Glutamatergic neuron (in vitro differentiated cells): ENCODE measurements around the gene SSR1. TPM values are rescaled to one million over a fixed set of nuclear protein-coding genes. Genes with fewer than 3 reads are reported as not detected.
A peak's percentile ranks its signal among the peaks of the same experiment; 100 is the strongest.

Experiments used
- DNase-seq: peaks from one replicate; pipeline ENCODE4 v3.0.0; 2022
- H3K27ac Mint-ChIP-seq: one replicate; pipeline ENCODE4 v1.8.0; 2020; ENCODE audit warnings: mild to moderate bottlenecking, mixed read lengths, inconsistent platforms; ENCODE audit not compliant: unreplicated experiment
- H3K27me3 Mint-ChIP-seq: one replicate; pipeline ENCODE4 v1.8.0; 2020; ENCODE audit warnings: mild to moderate bottlenecking, moderate library complexity, mixed read lengths, inconsistent platforms; ENCODE audit not compliant: unreplicated experiment
- H3K36me3 Mint-ChIP-seq: one replicate; pipeline ENCODE4 v1.8.0; 2020; ENCODE audit warnings: mild to moderate bottlenecking, mixed read lengths, inconsistent platforms; ENCODE audit not compliant: unreplicated experiment
- H3K4me1 Mint-ChIP-seq: one replicate; pipeline ENCODE4 v1.8.0; 2020; ENCODE audit warnings: mild to moderate bottlenecking, low read depth, mixed read lengths, inconsistent platforms; ENCODE audit not compliant: unreplicated experiment
- H3K4me3 Mint-ChIP-seq: one replicate; pipeline ENCODE4 v1.8.0; 2020; ENCODE audit warnings: mild to moderate bottlenecking, mixed read lengths, inconsistent platforms; ENCODE audit not compliant: unreplicated experiment
- H3K9me3 Mint-ChIP-seq: one replicate; pipeline ENCODE4 v1.8.0; 2020; ENCODE audit warnings: mild to moderate bottlenecking, moderate library complexity, mixed read lengths, inconsistent platforms; ENCODE audit not compliant: unreplicated experiment
- CTCF ChIP-seq: fragments of 200-600 bp; sonication (generic); IDR thresholded peaks from one replicate; pipeline ENCODE4 v1.5.0; 2021; ENCODE audit not compliant: partially characterized antibody, unreplicated experiment
- total RNA-seq: library from RNA; stranded (reverse); fragmentation: NEBNext Ultra II Directional; extraction: Animal tissue kit (Norgen Biotek cat#: 25700); gene quantifications from one replicate; pipeline ENCODE4 v1.2.1, GENCODE V29; 2021; ENCODE audit not compliant: unreplicated experiment

Gene SSR1
- total RNA-seq, 1 donor from 2014 or later: 113 TPM

GRCh38 chr6:7241709-7242645, 71.0 kb downstream of the SSR1 start:
- Mint-ChIP-seq H3K4me3 (no peak overlapping the region), H3K4me1 (peaks cover 21% of the 10 kb centered on the region), H3K9me3 (no peaks in the 10 kb centered on the region), H3K27ac (no peak overlapping the region), H3K36me3 (no peaks in the 10 kb centered on the region), H3K27me3 (no peaks in the 10 kb centered on the region)
- no peak for TF ChIP-seq CTCF
- no peak for DNase-seq

GRCh38 chr6:7241160-7241559, 71.8 kb downstream of the SSR1 start:
- no peaks in the 10 kb centered on the region for H3K36me3 Mint-ChIP-seq
- no peak overlapping the region for H3K27ac Mint-ChIP-seq
- no peaks in the 10 kb centered on the region for H3K27me3 Mint-ChIP-seq
- H3K9me3 Mint-ChIP-seq: no peaks in the 10 kb centered on the region
- no peak overlapping the region for H3K4me3 Mint-ChIP-seq
- TF ChIP-seq CTCF: no peak
- no peak for DNase-seq
- peaks cover 21% of the 10 kb centered on the region for H3K4me1 Mint-ChIP-seq

- TF ChIP-seq CTCF: no peak
- Mint-ChIP-seq H3K4me3 (no peak overlapping the region), H3K27ac (no peak overlapping the region), H3K4me1 (peaks cover 21% of the 10 kb centered on the region), H3K9me3 (no peaks in the 10 kb centered on the region), H3K27me3 (no peaks in the 10 kb centered on the region), H3K36me3 (no peaks in the 10 kb centered on the region)
- DNase-seq: no peak
Measured at GRCh38 chr6:7240351-7240750, 72.6 kb downstream of the SSR1 start.

- peaks cover 21% of the 10 kb centered on the region for H3K4me1 Mint-ChIP-seq
- no peaks in the 10 kb centered on the region for H3K27me3 Mint-ChIP-seq
- no peaks in the 10 kb centered on the region for H3K36me3 Mint-ChIP-seq
- no peak for TF ChIP-seq CTCF
- H3K27ac Mint-ChIP-seq: no peak overlapping the region
- no peak overlapping the region for H3K4me3 Mint-ChIP-seq
- no peaks in the 10 kb centered on the region for H3K9me3 Mint-ChIP-seq
- DNase-seq: no peak
Measured at GRCh38 chr6:7239590-7239948, 73.4 kb downstream of the SSR1 start.

- peak; percentile 85 for DNase-seq
- Mint-ChIP-seq H3K36me3 (no peaks in the 10 kb centered on the region), H3K27ac (peak overlapping the region; percentile 29), H3K9me3 (no peaks in the 10 kb centered on the region), H3K4me3 (no peak overlapping the region), H3K4me1 (peaks cover 21% of the 10 kb centered on the region), H3K27me3 (no peaks in the 10 kb centered on the region)
- TF ChIP-seq CTCF: peak; percentile 84
Measured at GRCh38 chr6:7238900-7239589, 74.0 kb downstream of the SSR1 start.
